Right lobe of liver (tissue), 6 donors: ENCODE measurements around the gene BARX2. TPM values are rescaled to one million over a fixed set of nuclear protein-coding genes. Genes with fewer than 3 reads are reported as not detected.

Experiments
- ATAC-seq, 4 donors: fragments of 200-7000 bp; cut with Tn5 transposase; one replicate each; pipeline ENCODE4 v1.9.1; 2020; ENCODE audit warnings: mild to moderate bottlenecking in 4 of 4, moderate library complexity in 4 of 4
- DNase-seq, 3 donors: peaks; one replicate each; pipeline ENCODE4 v3.0.0-alpha.2; 2020
- H3K27ac ChIP-seq, 3 donors: fragments of 200-600 bp; one replicate each; pipeline ENCODE4 v1.8.0; 2022
- H3K27me3 ChIP-seq, 2 donors: fragments of 200-600 bp; one replicate each; pipeline ENCODE4 v1.8.0; 2022
- H3K36me3 ChIP-seq, 4 donors: fragments of 200-600 bp; sonication (generic) in 1 of 4; one replicate each; pipeline versions ENCODE4 v1.5.1 to v1.8.0; 2017 to 2022; ENCODE audit warnings: control low read depth in 1 of 4
- H3K4me1 ChIP-seq, 4 donors: fragments of 200-600 bp; sonication (generic) in 1 of 4; one replicate each; pipeline versions ENCODE4 v1.5.1 to v1.8.0; 2017 to 2022; ENCODE audit warnings: control low read depth in 1 of 4
- H3K4me3 ChIP-seq, 3 donors: fragments of 200-600 bp; one replicate each; pipeline ENCODE4 v1.8.0; 2022
- H3K9me3 ChIP-seq, 4 donors: fragments of 200-600 bp; sonication (generic) in 1 of 4; one replicate each; pipeline versions ENCODE4 v1.5.1 to v1.8.0; 2017 to 2022; ENCODE audit warnings: control low read depth in 1 of 4
- CTCF ChIP-seq, 4 donors: fragments of 200-600 bp in 3 of 4; fragments of 450-650 bp in 1 of 4; IDR thresholded peaks; one replicate each; pipeline versions ENCODE4 v1.5.1 to v1.8.0; 2016 to 2022; ENCODE audit warnings: antibody characterized with exemption in 4 of 4, mild to moderate bottlenecking in 2 of 4
- POLR2A ChIP-seq: fragments of 450-650 bp; IDR thresholded peaks from one replicate; pipeline ENCODE4 v1.6.1; 2017; ENCODE audit warnings: antibody characterized with exemption, mild to moderate bottlenecking
- WGBS: methylation state at CpG from one replicate; pipeline ENCODE4 v1.1.6; 2018; ENCODE audit warnings: low coverage, low lambda C conversion rate; ENCODE audit not compliant: insufficient coverage; ENCODE audit errors: missing lambda C conversion rate; 5-methylcytosine and 5-hydroxymethylcytosine counted together
- intact Hi-C, 2 donors: fragments of 100-400 bp; cut with DNase I; formaldehyde crosslinking; loops; one replicate each; pipeline versions ENCODE4 v1.11.2 to v1.14.1; 2022
- total RNA-seq, 6 experiments: library from RNA; depleted of rRNA in 2 of 6; stranded (reverse); fragments of >200 nt in 2 of 6; fragmentation: NEBNext Ultra II Directional in 3 of 6; extraction: Animal tissue kit (Norgen Biotek cat#: 25700) in 3 of 6; gene quantifications; one replicate each; pipeline versions ENCODE4 v1.1.0 to v1.2.4, GENCODE V29; 2016 to 2023
- donor health status: DM: no; HTN: yes; CAD: no.
- donor health status: DM: no; HTN: no; CAD: no.
- donor health status: DM: no; HTN: no; CAD: no.
- donor health status: DM: no; HTN: yes; CAD: no.
- donor health status: DM: no; HTN: yes; CAD: no.

BARX2 gene
- total RNA-seq, 6 experiments from 2014 or later: not detected

GRCh38 chr11:129412494-129412893 is 36.8 kb downstream of the BARX2 start:
- no peak overlapping the region for H3K27ac ChIP-seq
- H3K9me3 ChIP-seq: no peaks in the 10 kb centered on the region
- H3K4me1 ChIP-seq: no peaks in the 10 kb centered on the region
- H3K4me3 ChIP-seq: no peak overlapping the region
- intact Hi-C loops: no loop called here
- H3K36me3 ChIP-seq: no peaks in the 10 kb centered on the region
- TF ChIP-seq CTCF (IDR thresholded peaks at IDR 0.05) (no peak), POLR2A (no peak)
- ATAC-seq (no peak), DNase-seq (no peak)
- WGBS: 57% methylated on average over 2 of the region's 4 CpGs
- no peaks in the 10 kb centered on the region for H3K27me3 ChIP-seq

- H3K27me3 ChIP-seq: no peaks in the 10 kb centered on the region
- intact Hi-C loops: no loop called here
- no peaks in the 10 kb centered on the region for H3K9me3 ChIP-seq
- H3K4me3 ChIP-seq: no peak overlapping the region
- H3K27ac ChIP-seq: no peak overlapping the region
- WGBS: 76% methylated on average over 5 of the region's 5 CpGs
- no peaks in the 10 kb centered on the region for H3K36me3 ChIP-seq
- ATAC-seq (no peak), DNase-seq (no peak)
- TF ChIP-seq POLR2A (no peak), CTCF (IDR thresholded peaks at IDR 0.05) (no peak)
- H3K4me1 ChIP-seq: no peaks in the 10 kb centered on the region
Observed at GRCh38 chr11:129414144-129414872, 38.7 kb downstream of the BARX2 start.

- Histone ChIP-seq H3K27me3 (no peaks in the 10 kb centered on the region), H3K4me3 (no peak overlapping the region), H3K4me1 (no peaks in the 10 kb centered on the region), H3K27ac (no peak overlapping the region), H3K9me3 (no peaks in the 10 kb centered on the region), H3K36me3 (no peaks in the 10 kb centered on the region)
- ATAC-seq (no peak), DNase-seq (no peak)
- TF ChIP-seq POLR2A: no peak
- WGBS: 86% methylated on average over 4 of the region's 7 CpGs
- intact Hi-C loops: no loop called here
Observed at GRCh38 chr11:129416080-129416820, 40.6 kb downstream of the BARX2 start.

GRCh38 chr11:129417458-129417857 is 41.8 kb downstream of the BARX2 start:
- DNase-seq: no peak
- Histone ChIP-seq H3K27ac (no peak overlapping the region), H3K36me3 (no peaks in the 10 kb centered on the region), H3K4me3 (no peak overlapping the region), H3K4me1 (no peaks in the 10 kb centered on the region), H3K9me3 (no peaks in the 10 kb centered on the region), H3K27me3 (no peaks in the 10 kb centered on the region)
- WGBS: 89% methylated on average over 4 of the region's 7 CpGs
- no peak for TF ChIP-seq CTCF (IDR thresholded peaks at IDR 0.05)
- no peak for TF ChIP-seq POLR2A
- no peak for ATAC-seq
- intact Hi-C loops: no loop called here

DNA sequence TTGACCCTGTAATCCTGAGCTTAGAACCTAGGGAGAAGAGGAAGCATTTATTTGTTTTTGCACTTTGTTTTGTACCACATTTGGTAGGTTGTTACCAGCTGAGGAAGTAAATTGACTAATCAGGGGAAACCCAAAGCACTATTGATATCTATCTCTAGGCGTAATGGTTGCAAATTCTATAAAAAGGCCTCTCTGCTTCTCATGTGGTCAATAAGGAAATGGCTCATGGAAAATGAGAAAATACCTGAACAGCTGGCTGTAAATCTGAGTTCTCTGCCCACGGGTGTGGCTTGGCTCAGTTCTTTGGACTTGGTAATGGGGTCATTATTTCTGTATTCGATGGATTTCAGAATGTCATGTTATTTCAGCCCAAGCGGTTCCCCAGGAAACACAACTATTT is 42.4 kb downstream of the BARX2 start:
- intact Hi-C loops: no loop called here
- ATAC-seq (no peak), DNase-seq (no peak)
- WGBS: 48% methylated on average over 4 of the region's 4 CpGs
- no peak overlapping the region for H3K27ac ChIP-seq
- no peaks in the 10 kb centered on the region for H3K9me3 ChIP-seq
- no peak overlapping the region for H3K4me3 ChIP-seq
- TF ChIP-seq CTCF (IDR thresholded peaks at IDR 0.05) (no peak), POLR2A (no peak)
- no peaks in the 10 kb centered on the region for H3K36me3 ChIP-seq
- no peaks in the 10 kb centered on the region for H3K4me1 ChIP-seq
- no peaks in the 10 kb centered on the region for H3K27me3 ChIP-seq
